Activated CD8-positive, alpha-beta T cell treated with anti-CD3 and anti-CD28 coated beads for 36 hours (primary cell): ENCODE results near the gene HDAC6. TPM values are rescaled to one million over a fixed set of nuclear protein-coding genes. Genes with fewer than 3 reads are reported as not detected.

ENCODE experiments used
- ATAC-seq: fragments of 200-7000 bp; cut with Tn5 transposase; one replicate; pipeline ENCODE4 v1.10.0; 2021; ENCODE audit warnings: mild to moderate bottlenecking, moderate library complexity
- CTCF ChIA-PET: fragments of 350-600 bp; sonication (Branson Sonifier 250); formaldehyde crosslinking; loops from one replicate; lab custom pipeline; 2021; ENCODE audit warnings: antibody characterized with exemption; lab: Charles Lee
- POLR2A ChIA-PET: fragments of 350-600 bp; sonication (Branson Sonifier 250); formaldehyde crosslinking; loops from one replicate; lab custom pipeline; 2021; ENCODE audit warnings: antibody characterized with exemption; lab: Charles Lee
- DNase-seq: peaks from one replicate; pipeline ENCODE4 v3.0.0-alpha.2; 2020
- H3K27ac Mint-ChIP-seq: one replicate; pipeline ENCODE4 v1.8.0; 2021; ENCODE audit warnings: mild to moderate bottlenecking, mixed read lengths
- H3K27me3 Mint-ChIP-seq: one replicate; pipeline ENCODE4 v1.8.0; 2021; ENCODE audit warnings: mixed read lengths
- H3K36me3 Mint-ChIP-seq: one replicate; pipeline ENCODE4 v1.8.0; 2021; ENCODE audit warnings: low read depth, mixed read lengths
- H3K4me1 Mint-ChIP-seq: one replicate; pipeline ENCODE4 v1.8.0; 2021; ENCODE audit warnings: low read depth, mixed read lengths
- H3K4me3 Mint-ChIP-seq: one replicate; pipeline ENCODE4 v1.8.0; 2021; ENCODE audit warnings: mild to moderate bottlenecking, moderate library complexity, mixed read lengths
- H3K9me3 Mint-ChIP-seq: one replicate; pipeline ENCODE4 v1.8.0; 2021; ENCODE audit warnings: mixed read lengths
- CTCF ChIP-seq: fragments of 200-600 bp; IDR thresholded peaks from one replicate; pipeline ENCODE4 v1.8.0; 2022; ENCODE audit warnings: antibody characterized with exemption, mild to moderate bottlenecking
- intact Hi-C: fragments of 100-400 bp; cut with micrococcal nuclease; formaldehyde crosslinking; loops from one replicate; pipeline ENCODE4 v1.10.0; 2022
- total RNA-seq, 2 experiments: library from RNA; stranded (reverse); gene quantifications; one replicate each; pipeline ENCODE4 v1.2.3, GENCODE V29; 2021

The HDAC6 gene
- total RNA-seq, 2 experiments from 2014 or later, result 51.2 to 54.5 TPM

DNA sequence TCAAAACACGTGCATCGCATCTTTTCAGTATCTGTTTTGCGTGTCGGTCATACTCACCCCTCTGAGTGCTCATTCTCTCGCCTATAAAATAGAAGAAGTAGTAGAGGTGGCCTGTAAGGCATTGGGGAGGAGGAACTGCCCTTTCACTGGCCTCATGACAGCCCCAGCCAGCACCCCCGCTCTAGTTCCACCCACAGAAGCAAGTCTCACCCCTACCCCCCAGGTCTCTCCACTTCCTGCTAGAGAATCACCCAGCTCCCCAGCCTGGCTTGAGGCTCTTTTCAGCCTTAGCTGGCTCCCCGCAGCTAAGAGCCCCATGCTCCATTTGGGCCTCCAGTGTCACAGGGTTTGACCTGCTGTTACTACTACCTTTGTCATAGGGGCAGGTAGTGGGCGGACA lies 11.8 kb downstream of the HDAC6 start:
- DNase-seq, result no peak
- intact Hi-C loops, result no loop called here
- H3K27ac Mint-ChIP-seq, result no peak overlapping the region
- H3K9me3 Mint-ChIP-seq, result no peaks in the 10 kb centered on the region
- no peak for ATAC-seq
- no peaks in the 10 kb centered on the region for H3K4me1 Mint-ChIP-seq
- no peak for TF ChIP-seq CTCF
- ChIA-PET CTCF (interaction anchor here (1.2 kb wide), 1 partner anchor 165 kb away, joined by 3 read pairs; no protein-coding TSS in a partner anchor), POLR2A (no interaction called here)
- peaks cover 5% of the 10 kb centered on the region for H3K36me3 Mint-ChIP-seq
- no peaks in the 10 kb centered on the region for H3K27me3 Mint-ChIP-seq
- no peak overlapping the region for H3K4me3 Mint-ChIP-seq

- TF ChIP-seq CTCF, result no peak
- POLR2A ChIA-PET, result interaction anchor here (0.7 kb wide), 1 partner anchor 339 kb away, joined by 3 read pairs; no protein-coding TSS in a partner anchor
- intact Hi-C loops, result no loop called here
- DNase-seq, result no peak
- no peak for ATAC-seq
- CTCF ChIA-PET, result no interaction called here
- no peak overlapping the region for H3K4me3 Mint-ChIP-seq
- peaks cover 5% of the 10 kb centered on the region for H3K36me3 Mint-ChIP-seq
- H3K27ac Mint-ChIP-seq, result no peak overlapping the region
- no peaks in the 10 kb centered on the region for H3K4me1 Mint-ChIP-seq
- H3K9me3 Mint-ChIP-seq, result no peaks in the 10 kb centered on the region
- no peaks in the 10 kb centered on the region for H3K27me3 Mint-ChIP-seq
Measured at GRCh38 chrX:48814722-48815121, 12.9 kb downstream of the HDAC6 start.

DNA sequence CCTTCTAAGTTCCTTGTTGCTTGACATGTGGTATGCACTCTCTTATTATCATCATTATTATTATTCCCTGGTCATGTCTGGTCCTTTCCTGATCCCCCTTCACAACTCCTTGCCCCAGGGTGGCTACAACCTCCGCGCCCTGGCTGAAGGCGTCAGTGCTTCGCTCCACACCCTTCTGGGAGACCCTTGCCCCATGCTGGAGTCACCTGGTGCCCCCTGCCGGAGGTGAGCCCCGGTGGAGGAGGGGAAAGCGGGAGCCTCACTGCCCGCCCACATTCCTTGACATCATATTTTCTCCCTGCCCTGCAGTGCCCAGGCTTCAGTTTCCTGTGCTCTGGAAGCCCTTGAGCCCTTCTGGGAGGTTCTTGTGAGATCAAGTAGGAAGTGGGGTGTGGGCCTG lies 13.4 kb downstream of the HDAC6 start:
- ATAC-seq (no peak), DNase-seq (no peak)
- Mint-ChIP-seq H3K27me3 (no peaks in the 10 kb centered on the region), H3K9me3 (no peaks in the 10 kb centered on the region), H3K36me3 (peaks cover 7% of the 10 kb centered on the region), H3K27ac (no peak overlapping the region), H3K4me3 (no peak overlapping the region), H3K4me1 (no peaks in the 10 kb centered on the region)
- intact Hi-C loops, result no loop called here
- TF ChIP-seq CTCF, result no peak
- CTCF ChIA-PET, result no interaction called here
- POLR2A ChIA-PET, result interaction anchor here (0.7 kb wide), 1 partner anchor 340 kb away, joined by 3 read pairs; no protein-coding TSS in a partner anchor

DNA sequence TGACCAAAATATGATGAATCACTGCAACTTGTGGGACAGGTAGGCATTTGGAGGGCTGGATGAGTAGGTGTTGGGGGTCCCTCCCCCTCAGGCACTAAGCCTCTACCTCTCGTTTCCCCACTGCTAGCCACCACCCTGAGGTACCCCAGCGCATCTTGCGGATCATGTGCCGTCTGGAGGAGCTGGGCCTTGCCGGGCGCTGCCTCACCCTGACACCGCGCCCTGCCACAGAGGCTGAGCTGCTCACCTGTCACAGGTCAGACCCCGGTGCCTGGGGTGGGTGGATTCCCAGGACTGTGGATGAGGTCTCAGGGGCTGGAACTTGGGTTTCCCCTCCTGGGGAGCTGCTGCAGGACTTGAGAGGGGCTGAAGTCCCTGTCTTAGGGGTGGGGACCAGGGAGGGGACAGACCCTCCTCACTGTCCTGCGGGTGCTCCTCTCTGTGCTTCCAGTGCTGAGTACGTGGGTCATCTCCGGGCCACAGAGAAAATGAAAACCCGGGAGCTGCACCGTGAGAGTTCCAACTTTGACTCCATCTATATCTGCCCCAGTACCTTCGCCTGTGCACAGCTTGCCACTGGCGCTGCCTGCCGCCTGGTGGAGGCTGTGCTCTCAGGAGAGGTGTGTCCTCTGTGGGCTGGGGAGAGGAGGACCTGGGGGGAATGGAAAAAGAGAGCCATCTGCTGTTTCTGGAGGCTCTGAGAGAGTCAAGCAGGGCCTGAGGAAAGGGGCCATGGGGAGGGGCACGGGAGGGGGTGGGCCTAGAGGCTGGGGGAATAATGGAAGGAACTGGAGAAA lies 14.3 kb downstream of the HDAC6 start:
- intact Hi-C loops, result no loop called here
- CTCF ChIA-PET, result no interaction called here
- TF ChIP-seq CTCF, result no peak
- POLR2A ChIA-PET, result no interaction called here
- H3K36me3 Mint-ChIP-seq, result peaks cover 7% of the 10 kb centered on the region
- DNase-seq, result no peak
- H3K4me3 Mint-ChIP-seq, result no peak overlapping the region
- H3K4me1 Mint-ChIP-seq, result no peaks in the 10 kb centered on the region
- no peaks in the 10 kb centered on the region for H3K9me3 Mint-ChIP-seq
- no peak for ATAC-seq
- H3K27me3 Mint-ChIP-seq, result no peaks in the 10 kb centered on the region
- H3K27ac Mint-ChIP-seq, result no peak overlapping the region

- ATAC-seq (no peak), DNase-seq (no peak)
- no peak overlapping the region for H3K4me3 Mint-ChIP-seq
- no peaks in the 10 kb centered on the region for H3K4me1 Mint-ChIP-seq
- H3K9me3 Mint-ChIP-seq, result no peaks in the 10 kb centered on the region
- H3K27ac Mint-ChIP-seq, result no peak overlapping the region
- POLR2A ChIA-PET, result no interaction called here
- H3K36me3 Mint-ChIP-seq, result peaks cover 4% of the 10 kb centered on the region
- intact Hi-C loops, result no loop called here
- no peaks in the 10 kb centered on the region for H3K27me3 Mint-ChIP-seq
- CTCF ChIA-PET, result no interaction called here
- no peak for TF ChIP-seq CTCF
Measured at GRCh38 chrX:48818098-48818497, 16.2 kb downstream of the HDAC6 start.
